A549 (cell line): ENCODE data around the gene MAPKAP1. TPM values are rescaled to one million over a fixed set of nuclear protein-coding genes. Genes with fewer than 3 reads are reported as not detected.

Experiments
- ATAC-seq, 2 experiments: fragments of 200-7000 bp in 1 of 2; fragments of >200 bp in 1 of 2; cut with Nextera tagmentation in 1 of 2; cut with Tn5 transposase in 1 of 2; 3 replicates each; pipeline versions ENCODE4 v1.8.0 to v1.9.1; 2018 to 2020; ENCODE audit warnings: mild to moderate bottlenecking in 1 of 2, moderate library complexity in 1 of 2
- CTCF ChIA-PET: fragments of 300-600 bp; sonication (Branson Sonifier 250); formaldehyde crosslinking; extraction: SDS; loops from one replicate; lab custom pipeline; 2021; ENCODE audit warnings: antibody characterized with exemption, inconsistent platforms; lab: Yijun Ruan, JAX
- POLR2A ChIA-PET: fragments of 350-600 bp; formaldehyde crosslinking; extraction: SDS; loops from one replicate; lab custom pipeline; 2021; ENCODE audit warnings: antibody characterized with exemption, inconsistent platforms; lab: Yijun Ruan, JAX
- DNase-seq, 2 experiments: peaks; one replicate each; pipeline versions ENCODE4 v3.0.0 to v3.0.0-alpha.2; 2011 to 2016; ENCODE audit warnings: low read depth in 1 of 2, low spot score in 1 of 2
- FAIRE-seq: peaks from 2 replicates; lab custom pipeline; 2011; peaks lifted over from hg19 to GRCh38; lab: Jason Lieb, UNC
- H3K27ac ChIP-seq, 2 experiments: fragments of >200 bp; sonication (Bioruptor Twin); formaldehyde crosslinking; 3 replicates each; pipeline ENCODE4 v1.5.1; 2016 to 2017
- H3K4me1 ChIP-seq: fragments of >200 bp; sonication (Bioruptor Twin); formaldehyde crosslinking; 3 replicates; pipeline ENCODE4 v1.6.1; 2016
- H3K4me2 ChIP-seq: fragments of >200 bp; sonication (Bioruptor Twin); formaldehyde crosslinking; 3 replicates; pipeline ENCODE4 v1.6.1; 2016
- H3K4me3 ChIP-seq: fragments of >200 bp; sonication (Bioruptor Twin); formaldehyde crosslinking; 3 replicates; pipeline ENCODE4 v1.5.1; 2016
- H3K9me3 ChIP-seq: fragments of >200 bp; sonication (Bioruptor Twin); formaldehyde crosslinking; 3 replicates; pipeline ENCODE4 v1.6.1; 2016
- CBX8 ChIP-seq: fragments of 200-600 bp; sonication (generic); IDR thresholded peaks from 2 replicates; pipeline ENCODE4 v1.6.1; 2016
- CEBPB ChIP-seq, 2 experiments: fragments of >200 bp in 1 of 2; sonication (Bioruptor Twin) in 1 of 2; formaldehyde crosslinking in 1 of 2; IDR thresholded peaks; 2 replicates each; pipeline ENCODE4 v1.6.1; 2012 to 2016
- CHD4 ChIP-seq: fragments of 200-600 bp; sonication (generic); IDR thresholded peaks from 2 replicates; pipeline ENCODE4 v1.6.1; 2016; ENCODE audit warnings: antibody characterized with exemption, mild to moderate bottlenecking, borderline replicate concordance
- EHF ChIP-seq: fragments of 250-450 bp; sonication (Bioruptor Pico); IDR thresholded peaks from 2 replicates; pipeline ENCODE4 v1.5.0; 2020; ENCODE audit warnings: mild to moderate bottlenecking
- ESRRA ChIP-seq: fragments of 150-350 bp; IDR thresholded peaks from 2 replicates; pipeline ENCODE4 v1.6.1; 2014; ENCODE audit warnings: mild to moderate bottlenecking, low read length, borderline replicate concordance
- FOSB ChIP-seq: fragments of 250-450 bp; sonication (Bioruptor Pico); IDR thresholded peaks from 2 replicates; pipeline ENCODE4 v1.5.0; 2020; ENCODE audit warnings: mild to moderate bottlenecking, moderate library complexity
- FOSL2 ChIP-seq, 2 experiments: fragments of 450-650 bp in 1 of 2; fragments of >200 bp in 1 of 2; sonication (Bioruptor Twin) in 1 of 2; formaldehyde crosslinking; IDR thresholded peaks; 2 replicates each; pipeline versions ENCODE4 v1.5.0 to v1.6.1; 2016 to 2020; ENCODE audit warnings: mild to moderate bottlenecking in 1 of 2, moderate library complexity in 1 of 2
- GATA3 ChIP-seq: IDR thresholded peaks from 2 replicates; pipeline ENCODE4 v1.6.1; 2012; ENCODE audit warnings: borderline replicate concordance
- JUNB ChIP-seq: fragments of >200 bp; sonication (Bioruptor Twin); formaldehyde crosslinking; IDR thresholded peaks from 2 replicates; pipeline ENCODE4 v1.6.1; 2016
- KDM5A ChIP-seq: fragments of 200-600 bp; sonication (generic); IDR thresholded peaks from 2 replicates; pipeline ENCODE4 v1.6.1; 2016; ENCODE audit warnings: antibody characterized with exemption, mild to moderate bottlenecking
- MAFK ChIP-seq: fragments of 450-650 bp; IDR thresholded peaks from 2 replicates; pipeline ENCODE4 v1.6.1; 2014; ENCODE audit not compliant: partially characterized antibody
- NPAS2 ChIP-seq: fragments of 250-450 bp; sonication (Bioruptor Pico); IDR thresholded peaks from 2 replicates; pipeline ENCODE4 v1.8.0; 2022; ENCODE audit warnings: mild to moderate bottlenecking, moderate library complexity, borderline replicate concordance
- NR3C1 ChIP-seq: fragments of >200 bp; sonication (Bioruptor Twin); formaldehyde crosslinking; IDR thresholded peaks from 3 replicates; pipeline ENCODE4 v1.6.1; 2017
- PHF8 ChIP-seq: fragments of 200-600 bp; sonication (generic); IDR thresholded peaks from 2 replicates; pipeline ENCODE4 v1.6.1; 2016; ENCODE audit warnings: low read depth, mild to moderate bottlenecking, antibody characterized with exemption, moderate library complexity, borderline replicate concordance
- POLR2AphosphoS2 ChIP-seq: conservative IDR thresholded peaks from 2 replicates; pipeline ENCODE4 v1.6.1; 2012; ENCODE audit warnings: low read length, improper control_type of control experiment, inconsistent platforms
- RAD21 ChIP-seq, 2 experiments: fragments of >200 bp in 1 of 2; sonication (Bioruptor Twin) in 1 of 2; formaldehyde crosslinking in 1 of 2; IDR thresholded peaks in 1 of 2; conservative IDR thresholded peaks in 1 of 2; 2 replicates in 1 of 2; 3 replicates in 1 of 2; pipeline ENCODE4 v1.6.1; 2012 to 2018; ENCODE audit warnings: inconsistent platforms in 1 of 2
- RNF2 ChIP-seq: fragments of 200-600 bp; sonication (generic); IDR thresholded peaks from 2 replicates; pipeline ENCODE4 v1.6.1; 2016; ENCODE audit warnings: low read depth, mild to moderate bottlenecking, antibody characterized with exemption, moderate library complexity, borderline replicate concordance
- SMC3 ChIP-seq: fragments of >200 bp; sonication (Bioruptor Twin); formaldehyde crosslinking; IDR thresholded peaks from 3 replicates; pipeline ENCODE4 v1.6.1; 2018; ENCODE audit warnings: inconsistent platforms
- TP53 ChIP-seq: fragments of 250-450 bp; sonication (Bioruptor Pico); IDR thresholded peaks from 2 replicates; pipeline ENCODE4 v1.5.0; 2021; ENCODE audit warnings: mild to moderate bottlenecking, moderate library complexity
- ZNF302 ChIP-seq: fragments of 250-450 bp; sonication (Bioruptor Pico); IDR thresholded peaks from 2 replicates; pipeline ENCODE4 v1.9.0; 2021; ENCODE audit warnings: inconsistent platforms, mild to moderate bottlenecking, moderate library complexity
- WGBS: methylation state at CpG from one replicate; pipeline ENCODE4 v1.1.6; 2017; ENCODE audit errors: missing lambda C conversion rate; 5-methylcytosine and 5-hydroxymethylcytosine counted together
- polyA plus RNA-seq, 4 experiments: library from polyadenylated mRNA; depleted of rRNA in 3 of 4; stranded (reverse); fragments of >200 nt; fragmentation: RNase III in 1 of 4; extraction: RNeasy Plus Mini Kit Qiagen cat#74134 plus additional on column Dnase treatment in 1 of 4; gene quantifications; 2 replicates in 3 of 4; 3 replicates in 1 of 4; pipeline ENCODE4 v1.2.3, GENCODE V29; 2011 to 2017
- TF ChIP-seq, protein P1 (sequence below): fragments of 200-600 bp; sonication (generic); IDR thresholded peaks from 2 replicates; pipeline ENCODE4 v1.6.1; 2016; ENCODE audit warnings: antibody characterized with exemption, mild to moderate bottlenecking, moderate library complexity
- TF ChIP-seq, protein P2 (sequence below): IDR thresholded peaks from 2 replicates; pipeline ENCODE4 v1.6.1; 2012; ENCODE audit warnings: low read depth, borderline replicate concordance
- TF ChIP-seq, protein P3 (sequence below): IDR thresholded peaks from 2 replicates; pipeline ENCODE4 v1.6.1; 2012
- TF ChIP-seq, protein P4 (sequence below): fragments of >200 bp; sonication (Bioruptor Twin); formaldehyde crosslinking; IDR thresholded peaks from 3 replicates; pipeline ENCODE4 v1.6.1; 2016

The MAPKAP1 gene
- polyA plus RNA-seq, 2 of the 4 experiments (the other 2 are of a cell fraction) = 49.9 to 119 TPM

DNA sequence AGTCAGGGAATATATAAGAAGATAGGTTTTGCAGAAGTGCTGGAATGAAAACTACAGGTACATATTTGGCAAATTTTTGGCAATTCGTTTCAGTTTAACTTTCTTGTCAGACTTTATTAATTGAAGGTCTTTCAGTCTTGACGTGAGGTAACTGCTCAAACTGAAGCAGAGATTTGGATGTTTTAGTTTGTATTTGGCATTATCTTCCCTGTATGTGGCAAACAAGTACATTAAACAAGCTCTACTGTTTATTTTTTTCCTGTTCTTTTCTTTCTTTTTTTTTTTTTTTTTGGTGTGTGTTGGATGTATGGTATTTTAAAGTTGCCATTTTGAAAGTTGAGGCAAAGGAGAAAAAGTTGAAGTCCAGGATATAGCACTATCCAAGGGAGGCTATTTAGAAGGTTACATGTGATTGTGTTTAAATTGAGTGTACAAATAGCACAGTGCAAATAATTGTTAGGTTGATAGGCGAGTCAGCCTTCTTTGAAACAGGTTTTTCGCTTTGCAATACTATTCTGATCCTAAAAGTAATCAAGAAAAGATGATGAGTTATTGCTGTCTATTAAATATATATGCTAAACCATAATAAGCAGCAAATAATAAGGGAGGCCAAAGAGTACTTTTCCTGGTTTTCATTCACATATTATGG lies 42.4 kb upstream of the MAPKAP1 start:
- DNase-seq = no peak
- POLR2A ChIA-PET = no interaction called here

DNA sequence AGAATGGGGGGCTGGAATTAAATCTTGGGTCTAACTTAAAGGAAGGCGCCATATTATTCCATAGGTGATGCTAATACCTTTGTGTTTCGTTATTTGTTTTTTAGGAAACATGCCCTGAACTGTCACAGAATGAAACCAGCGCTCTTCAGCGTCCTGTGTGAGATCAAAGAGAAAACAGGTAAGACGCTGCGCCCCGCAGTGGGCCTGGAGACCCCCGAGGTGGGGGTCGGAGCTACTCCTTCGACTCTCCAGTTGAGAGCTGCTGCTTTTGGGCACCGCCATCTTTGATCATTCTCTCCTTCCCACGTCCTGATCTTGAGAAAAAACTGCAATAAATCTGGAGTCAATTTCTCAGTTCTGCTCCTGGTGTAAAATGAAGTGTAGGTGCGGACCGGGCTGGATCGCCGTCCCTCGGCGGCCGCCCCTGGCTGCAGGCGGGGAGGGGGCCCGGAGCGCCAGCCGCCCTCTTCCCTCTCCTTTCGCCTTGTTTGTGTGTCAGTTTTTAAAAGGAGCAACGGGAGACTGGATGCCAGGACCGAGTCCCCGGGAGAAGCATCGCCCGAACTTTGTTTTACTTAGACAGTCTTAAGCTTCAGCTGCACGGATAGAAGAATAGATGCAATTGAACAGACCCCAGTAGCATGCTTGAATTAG lies 41.6 kb upstream of the MAPKAP1 start:
- ChIA-PET POLR2A (interaction anchor here (1.5 kb wide), 1 partner anchor 42 kb away, joined by 9 read pairs; the partner anchor contains the start of gene MAPKAP1), CTCF (interaction anchor here (0.6 to 1.5 kb wide), 2 partner anchors 10 to 12 kb away, joined by 3 to 4 read pairs; no protein-coding TSS in a partner anchor)
- no peak for FAIRE-seq
- Histone ChIP-seq H3K4me3 (peak overlapping the region; percentile 74), H3K9me3 (no peaks in the 10 kb centered on the region), H3K4me1 (peaks cover 10% of the 10 kb centered on the region; the same call in 1 of the 3 replicates), H3K27ac (peak overlapping the region; percentile 87 to 97), H3K4me2 (peak overlapping the region; percentile 84)
- 46% methylated on average over 30 of the region's 30 CpGs for WGBS
- TF ChIP-seq EHF (CRISPR knock-in tag) = no peak
- no peak for TF ChIP-seq CHD4
- TF ChIP-seq FOSL2 (IDR thresholded peaks at IDR 0.05) = no peak
- no peak for TF ChIP-seq FOSL2 (CRISPR knock-in tag; IDR thresholded peaks at IDR 0.05)
- TF ChIP-seq RAD21 (conservative IDR thresholded peaks at IDR 0.05 in 1 of 2, IDR thresholded peaks at IDR 0.05 in 1 of 2) = no peak
- TF ChIP-seq, protein P1, sequence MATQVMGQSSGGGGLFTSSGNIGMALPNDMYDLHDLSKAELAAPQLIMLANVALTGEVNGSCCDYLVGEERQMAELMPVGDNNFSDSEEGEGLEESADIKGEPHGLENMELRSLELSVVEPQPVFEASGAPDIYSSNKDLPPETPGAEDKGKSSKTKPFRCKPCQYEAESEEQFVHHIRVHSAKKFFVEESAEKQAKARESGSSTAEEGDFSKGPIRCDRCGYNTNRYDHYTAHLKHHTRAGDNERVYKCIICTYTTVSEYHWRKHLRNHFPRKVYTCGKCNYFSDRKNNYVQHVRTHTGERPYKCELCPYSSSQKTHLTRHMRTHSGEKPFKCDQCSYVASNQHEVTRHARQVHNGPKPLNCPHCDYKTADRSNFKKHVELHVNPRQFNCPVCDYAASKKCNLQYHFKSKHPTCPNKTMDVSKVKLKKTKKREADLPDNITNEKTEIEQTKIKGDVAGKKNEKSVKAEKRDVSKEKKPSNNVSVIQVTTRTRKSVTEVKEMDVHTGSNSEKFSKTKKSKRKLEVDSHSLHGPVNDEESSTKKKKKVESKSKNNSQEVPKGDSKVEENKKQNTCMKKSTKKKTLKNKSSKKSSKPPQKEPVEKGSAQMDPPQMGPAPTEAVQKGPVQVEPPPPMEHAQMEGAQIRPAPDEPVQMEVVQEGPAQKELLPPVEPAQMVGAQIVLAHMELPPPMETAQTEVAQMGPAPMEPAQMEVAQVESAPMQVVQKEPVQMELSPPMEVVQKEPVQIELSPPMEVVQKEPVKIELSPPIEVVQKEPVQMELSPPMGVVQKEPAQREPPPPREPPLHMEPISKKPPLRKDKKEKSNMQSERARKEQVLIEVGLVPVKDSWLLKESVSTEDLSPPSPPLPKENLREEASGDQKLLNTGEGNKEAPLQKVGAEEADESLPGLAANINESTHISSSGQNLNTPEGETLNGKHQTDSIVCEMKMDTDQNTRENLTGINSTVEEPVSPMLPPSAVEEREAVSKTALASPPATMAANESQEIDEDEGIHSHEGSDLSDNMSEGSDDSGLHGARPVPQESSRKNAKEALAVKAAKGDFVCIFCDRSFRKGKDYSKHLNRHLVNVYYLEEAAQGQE = no peak
- TF ChIP-seq RNF2 = no peak
- no peak for TF ChIP-seq SMC3
- TF ChIP-seq, protein P2, sequence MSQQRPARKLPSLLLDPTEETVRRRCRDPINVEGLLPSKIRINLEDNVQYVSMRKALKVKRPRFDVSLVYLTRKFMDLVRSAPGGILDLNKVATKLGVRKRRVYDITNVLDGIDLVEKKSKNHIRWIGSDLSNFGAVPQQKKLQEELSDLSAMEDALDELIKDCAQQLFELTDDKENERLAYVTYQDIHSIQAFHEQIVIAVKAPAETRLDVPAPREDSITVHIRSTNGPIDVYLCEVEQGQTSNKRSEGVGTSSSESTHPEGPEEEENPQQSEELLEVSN = no peak
- no peak for TF ChIP-seq MAFK
- TF ChIP-seq, all 56 proteins: peak for 0
- DNase-seq (no peak), ATAC-seq (no peak)

More for the DNA sequence above, 42.4 kb upstream of the MAPKAP1 start:
- Histone ChIP-seq H3K9me3 (no peaks in the 10 kb centered on the region), H3K27ac (no peak overlapping the region), H3K4me1 (peaks cover 15% of the 10 kb centered on the region; the same call in 1 of the 3 replicates), H3K4me3 (no peak overlapping the region), H3K4me2 (peak overlapping the region; percentile 84)
- 75% methylated on average over 4 of the region's 4 CpGs for WGBS
- CTCF ChIA-PET = interaction anchor here (0.6 to 1.5 kb wide), 3 partner anchors 10 to 18 kb away, joined by 3 to 4 read pairs (median 3); no protein-coding TSS in a partner anchor
- TF ChIP-seq NR3C1 (no peak), POLR2AphosphoS2 (no peak)
- FAIRE-seq = no peak
- ATAC-seq = no peak

DNA sequence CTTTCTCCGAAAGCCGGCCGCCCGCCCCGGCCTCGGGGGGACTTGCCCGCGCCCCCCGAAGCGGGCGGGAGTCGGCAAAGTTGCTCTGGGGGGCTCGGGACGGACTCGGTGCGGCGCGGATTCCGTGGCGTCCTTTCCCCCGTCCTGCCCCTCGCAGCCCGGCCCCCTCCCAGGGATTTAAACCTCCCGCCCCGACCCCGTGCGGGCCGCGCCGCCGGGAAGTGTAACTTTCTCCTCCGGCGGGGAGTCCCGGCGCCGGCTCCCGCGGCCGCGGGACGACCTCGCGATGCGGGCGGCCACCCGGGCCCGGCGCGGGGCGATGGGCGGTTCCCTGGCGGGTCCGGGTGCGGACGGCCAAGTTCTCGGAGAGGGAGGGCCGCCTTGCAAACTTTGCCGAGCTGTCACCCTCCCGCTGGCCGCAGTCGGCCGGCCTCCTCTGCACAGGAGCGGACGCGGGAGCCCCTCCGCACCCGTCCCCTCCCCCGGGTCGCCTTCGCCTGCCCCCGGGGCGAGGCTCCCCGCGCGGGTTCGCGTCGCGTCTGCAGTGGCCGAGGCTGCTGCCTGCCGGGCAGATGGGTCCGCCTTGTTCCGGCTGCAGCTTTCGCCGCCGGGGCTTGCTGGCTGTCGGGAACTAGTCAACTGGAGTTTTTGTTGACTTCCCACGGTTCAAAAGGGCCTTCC lies 40.9 kb upstream of the MAPKAP1 start:
- Histone ChIP-seq H3K4me2 (peak overlapping the region; percentile 84), H3K9me3 (no peaks in the 10 kb centered on the region), H3K27ac (peak overlapping the region; percentile 87 to 97), H3K4me1 (peaks cover 10% of the 10 kb centered on the region; the same call in 1 of the 3 replicates), H3K4me3 (peak overlapping the region; percentile 74)
- ATAC-seq (peak in 1 of 2 experiments; percentile 3; a peak in 1 of 6 replicates), FAIRE-seq (no peak), DNase-seq (peak; percentile 14 to 44)
- 0% methylated on average over 5 of the region's 88 CpGs for WGBS
- ChIA-PET CTCF (interaction anchor here (1.5 kb wide), 1 partner anchor 11 kb away, joined by 3 read pairs; no protein-coding TSS in a partner anchor), POLR2A (interaction anchor here (1.5 kb wide), 1 partner anchor 41 kb away, joined by 9 read pairs; the partner anchor contains the start of gene MAPKAP1)
- no peak for TF ChIP-seq KDM5A
- TF ChIP-seq NR3C1 = no peak
- TF ChIP-seq ZNF302 (CRISPR knock-in tag) = no peak
- TF ChIP-seq GATA3 = no peak
- no peak for TF ChIP-seq CBX8
- TF ChIP-seq, protein P3, sequence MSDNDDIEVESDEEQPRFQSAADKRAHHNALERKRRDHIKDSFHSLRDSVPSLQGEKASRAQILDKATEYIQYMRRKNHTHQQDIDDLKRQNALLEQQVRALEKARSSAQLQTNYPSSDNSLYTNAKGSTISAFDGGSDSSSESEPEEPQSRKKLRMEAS = 0 out of 2 replicates have a peak, but pooled peaks have one; percentile 34
- TF ChIP-seq FOSL2 (IDR thresholded peaks at IDR 0.05) = no peak
- TF ChIP-seq FOSL2 (CRISPR knock-in tag; IDR thresholded peaks at IDR 0.05) = no peak
- TF ChIP-seq NPAS2 = no peak
- TF ChIP-seq, protein P4, sequence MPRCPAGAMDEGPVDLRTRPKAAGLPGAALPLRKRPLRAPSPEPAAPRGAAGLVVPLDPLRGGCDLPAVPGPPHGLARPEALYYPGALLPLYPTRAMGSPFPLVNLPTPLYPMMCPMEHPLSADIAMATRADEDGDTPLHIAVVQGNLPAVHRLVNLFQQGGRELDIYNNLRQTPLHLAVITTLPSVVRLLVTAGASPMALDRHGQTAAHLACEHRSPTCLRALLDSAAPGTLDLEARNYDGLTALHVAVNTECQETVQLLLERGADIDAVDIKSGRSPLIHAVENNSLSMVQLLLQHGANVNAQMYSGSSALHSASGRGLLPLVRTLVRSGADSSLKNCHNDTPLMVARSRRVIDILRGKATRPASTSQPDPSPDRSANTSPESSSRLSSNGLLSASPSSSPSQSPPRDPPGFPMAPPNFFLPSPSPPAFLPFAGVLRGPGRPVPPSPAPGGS = no peak
- TF ChIP-seq TP53 (CRISPR knock-in tag) = no peak
- peak; percentile 46; the same call in 1 of the 2 replicates for TF ChIP-seq PHF8
- no peak for TF ChIP-seq EHF (CRISPR knock-in tag)
- TF ChIP-seq ESRRA = no peak
- TF ChIP-seq FOSB (CRISPR knock-in tag) = no peak
- TF ChIP-seq CEBPB (IDR thresholded peaks at IDR 0.05) = no peak
- TF ChIP-seq RAD21 (conservative IDR thresholded peaks at IDR 0.05 in 1 of 2, IDR thresholded peaks at IDR 0.05 in 1 of 2) = no peak
- TF ChIP-seq RNF2 = no peak
- no peak for TF ChIP-seq JUNB
